GM12873 (cell line): Measurements from ENCODE around the gene DHRS7.
A peak's percentile ranks its signal among the peaks of the same experiment; 100 is the strongest.

Experiments
- CTCF ChIP-seq: IDR thresholded peaks from 2 replicates; pipeline ENCODE4 v1.5.1; 2012; ENCODE audit warnings: low read depth, mild to moderate bottlenecking, moderate library complexity, low read length, control low read depth; ENCODE audit not compliant: insufficient read depth; ENCODE audit errors: missing control alignments

Gene DHRS7

DNA sequence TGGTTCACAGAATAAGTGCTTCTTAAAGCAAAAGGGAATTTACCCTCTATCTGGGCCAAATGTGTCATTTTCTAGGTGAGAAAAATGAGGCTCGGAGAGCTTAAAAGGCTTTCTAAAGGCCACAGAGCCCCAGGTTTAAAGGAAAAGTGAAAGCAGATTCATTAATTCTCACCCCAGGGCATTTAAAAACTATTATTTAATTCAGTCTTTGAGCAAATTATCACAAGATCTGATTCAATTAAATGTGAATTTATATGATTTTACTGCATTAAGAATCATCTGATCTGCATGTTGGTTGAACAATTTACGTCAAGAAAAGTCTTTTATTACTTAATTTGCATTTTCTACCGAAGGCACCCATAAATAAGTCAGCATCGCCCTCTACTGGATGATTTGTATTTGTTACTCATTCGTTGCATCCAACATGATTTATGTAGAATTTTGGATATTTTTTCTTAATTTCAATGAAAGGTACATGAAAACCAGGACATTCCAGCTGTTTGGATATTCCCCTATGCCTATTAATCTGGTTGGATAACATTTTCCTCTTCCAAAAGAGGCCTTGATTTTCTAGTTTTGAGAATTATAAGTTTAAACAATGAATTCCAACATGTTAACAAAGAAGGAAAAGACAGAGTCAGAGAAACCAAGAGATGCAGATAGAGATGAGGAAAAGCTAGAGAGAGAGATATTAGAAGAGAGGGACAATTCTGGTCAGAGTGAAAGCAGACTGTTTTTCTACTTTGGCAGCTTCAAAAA, 19.1 kb upstream of the DHRS7 start:
- peak; percentile 50 for TF ChIP-seq CTCF

- TF ChIP-seq CTCF, result no peak
These were observed 18.5 kb upstream of the DHRS7 start for GRCh38 chr14:60183741-60184140.

DNA sequence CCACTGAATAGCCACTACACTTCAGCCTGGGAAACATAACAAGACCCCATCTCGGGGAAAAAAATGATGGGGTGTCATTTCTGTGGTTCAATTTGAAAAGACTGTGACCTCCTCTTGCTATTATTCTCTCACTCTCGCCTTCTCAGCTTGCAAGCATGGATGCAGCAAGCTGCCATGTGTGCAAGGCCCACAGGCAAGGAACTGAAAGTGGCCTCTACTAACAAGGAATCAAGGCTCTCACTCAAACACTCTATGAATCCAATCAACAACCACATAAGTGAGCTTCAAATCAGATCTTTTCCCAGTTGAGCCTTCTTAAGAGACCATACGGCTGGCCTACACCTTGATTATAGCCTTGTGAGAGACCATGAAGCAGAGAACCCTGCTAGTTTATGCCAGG, 17.9 kb upstream of the DHRS7 start:
- TF ChIP-seq CTCF, result no peak

- TF ChIP-seq CTCF, result no peak
These were observed 14.3 kb upstream of the DHRS7 start for GRCh38 chr14:60179431-60179869.

GRCh38 chr14:60178820-60179219, 13.6 kb upstream of the DHRS7 start:
- no peak for TF ChIP-seq CTCF

GRCh38 chr14:60178164-60178563, 13.0 kb upstream of the DHRS7 start:
- TF ChIP-seq CTCF, result no peak

- no peak for TF ChIP-seq CTCF
These were observed 10.2 kb upstream of the DHRS7 start for GRCh38 chr14:60175255-60175902.
